Activated CD8-positive, alpha-beta memory T cell treated with anti-CD3 and anti-CD28 coated beads for 36 hours (primary cell): ENCODE results near the gene SIVA1. TPM values are rescaled to one million over a fixed set of nuclear protein-coding genes. Genes with fewer than 3 reads are reported as not detected.

Experiments used
- CTCF ChIA-PET: fragments of 350-600 bp; sonication (Branson Sonifier 250); formaldehyde crosslinking; loops from one replicate; lab custom pipeline; 2021; ENCODE audit warnings: antibody characterized with exemption; lab: Charles Lee
- POLR2A ChIA-PET: fragments of 350-600 bp; sonication (Branson Sonifier 250); formaldehyde crosslinking; loops from one replicate; lab custom pipeline; 2021; ENCODE audit warnings: antibody characterized with exemption; lab: Charles Lee
- total RNA-seq, 2 experiments: library from RNA; stranded (reverse); gene quantifications; one replicate each; pipeline ENCODE4 v1.2.3, GENCODE V29; 2021

The SIVA1 gene, protein sequence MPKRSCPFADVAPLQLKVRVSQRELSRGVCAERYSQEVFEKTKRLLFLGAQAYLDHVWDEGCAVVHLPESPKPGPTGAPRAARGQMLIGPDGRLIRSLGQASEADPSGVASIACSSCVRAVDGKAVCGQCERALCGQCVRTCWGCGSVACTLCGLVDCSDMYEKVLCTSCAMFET
- 100 to 1,000 TPM; 167 TPM for total RNA-seq

DNA sequence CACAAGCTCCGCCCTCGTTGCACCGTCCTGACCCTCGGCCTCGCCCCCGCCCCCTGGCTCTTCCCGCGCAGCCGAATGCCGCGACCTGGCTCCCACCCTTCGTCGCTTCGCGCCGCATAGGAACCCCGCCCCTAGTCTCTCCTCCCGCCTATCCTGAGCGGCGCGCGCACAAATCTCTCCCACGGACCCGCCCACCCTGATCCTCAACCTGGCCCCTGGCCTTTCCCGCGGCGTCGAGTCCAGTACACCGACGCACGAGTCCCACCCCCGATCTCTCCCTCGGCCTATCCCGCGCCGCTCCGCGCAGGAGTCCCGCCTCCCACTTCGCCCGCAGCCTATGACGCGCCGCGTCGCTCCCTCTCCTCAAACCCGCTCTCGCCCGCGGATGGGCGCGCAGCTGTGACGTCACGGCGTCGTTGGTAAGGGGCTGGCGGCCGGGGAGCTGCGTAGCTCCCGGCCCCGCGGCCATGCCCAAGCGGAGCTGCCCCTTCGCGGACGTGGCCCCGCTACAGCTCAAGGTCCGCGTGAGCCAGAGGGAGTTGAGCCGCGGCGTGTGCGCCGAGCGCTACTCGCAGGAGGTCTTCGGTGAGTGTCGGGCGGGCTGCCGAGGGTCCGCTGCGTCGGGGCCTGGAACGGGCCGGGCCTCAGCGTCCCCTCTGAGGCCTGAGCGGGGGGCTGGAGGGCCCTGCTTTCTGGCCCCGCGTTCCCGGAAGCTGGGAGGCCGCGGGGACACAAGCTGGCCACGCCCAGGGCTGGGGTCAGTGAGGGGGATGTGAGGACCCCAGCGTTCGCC is at the start of gene SIVA1:
Gene SIVA1, plus strand, starts transcription at position 413 of the 793 bp plus-strand sequence. Its CDS starts 55 bp downstream, at position 468.
- ChIA-PET POLR2A (interaction anchor here (0.6 to 1.5 kb wide), 7 partner anchors 16 to 294 kb away, joined by 3 to 6 read pairs (median 4); partner anchors contain the start of genes ADSS1, AKT1 and ZBTB42), CTCF (interaction anchor here (0.5 to 3.6 kb wide), 18 partner anchors 10 to 728 kb away, joined by 3 to 13 read pairs (median 3); partner anchors contain the start of genes ADSS1, AKT1 and ZBTB42)

DNA sequence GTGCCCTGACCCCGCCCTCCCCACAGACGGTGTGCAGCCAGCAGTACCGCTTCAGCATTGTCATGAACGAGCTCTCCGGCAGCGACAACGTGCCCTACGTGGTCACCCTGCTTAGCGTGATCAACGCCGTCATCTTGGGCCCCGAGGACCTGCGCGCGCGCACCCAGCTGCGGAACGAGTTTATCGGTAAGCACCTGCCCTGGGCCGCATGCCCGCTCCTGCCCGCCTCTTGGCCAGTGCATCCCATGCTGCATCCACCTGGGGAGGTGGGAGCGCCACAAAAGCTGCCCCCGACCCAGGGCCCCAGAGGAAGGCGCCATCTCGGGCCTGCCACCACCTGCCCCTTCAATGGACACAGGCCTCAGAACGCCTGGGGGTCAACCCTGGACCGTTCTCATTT is 49.7 kb upstream of the SIVA1 start:
- CTCF ChIA-PET, result interaction anchor here (1.0 kb wide), 1 partner anchor 37 kb away, joined by 3 read pairs; no protein-coding TSS in a partner anchor
- POLR2A ChIA-PET, result no interaction called here

DNA sequence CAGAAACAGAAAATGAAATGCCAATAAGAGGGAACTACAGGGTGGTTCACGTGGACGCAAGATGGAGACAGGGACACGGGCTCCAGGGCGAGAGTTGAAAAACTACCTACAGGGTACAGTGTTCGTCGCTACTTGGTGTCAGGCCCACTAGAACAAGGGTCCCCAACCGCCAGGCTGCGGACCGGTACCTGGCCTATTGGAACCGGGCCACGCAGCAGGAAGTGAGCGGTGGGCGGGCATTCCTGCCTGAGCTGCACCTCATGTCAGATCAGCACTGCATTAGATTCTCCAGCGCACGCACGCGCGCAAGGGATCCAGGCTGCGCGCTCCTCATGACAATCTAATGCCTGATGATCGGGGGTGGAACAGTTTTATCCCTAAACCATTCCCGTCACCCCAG is 48.7 kb upstream of the SIVA1 start:
- CTCF ChIA-PET, result interaction anchor here (1.6 kb wide), 1 partner anchor 53 kb away, joined by 3 read pairs; no protein-coding TSS in a partner anchor
- POLR2A ChIA-PET, result no interaction called here

DNA sequence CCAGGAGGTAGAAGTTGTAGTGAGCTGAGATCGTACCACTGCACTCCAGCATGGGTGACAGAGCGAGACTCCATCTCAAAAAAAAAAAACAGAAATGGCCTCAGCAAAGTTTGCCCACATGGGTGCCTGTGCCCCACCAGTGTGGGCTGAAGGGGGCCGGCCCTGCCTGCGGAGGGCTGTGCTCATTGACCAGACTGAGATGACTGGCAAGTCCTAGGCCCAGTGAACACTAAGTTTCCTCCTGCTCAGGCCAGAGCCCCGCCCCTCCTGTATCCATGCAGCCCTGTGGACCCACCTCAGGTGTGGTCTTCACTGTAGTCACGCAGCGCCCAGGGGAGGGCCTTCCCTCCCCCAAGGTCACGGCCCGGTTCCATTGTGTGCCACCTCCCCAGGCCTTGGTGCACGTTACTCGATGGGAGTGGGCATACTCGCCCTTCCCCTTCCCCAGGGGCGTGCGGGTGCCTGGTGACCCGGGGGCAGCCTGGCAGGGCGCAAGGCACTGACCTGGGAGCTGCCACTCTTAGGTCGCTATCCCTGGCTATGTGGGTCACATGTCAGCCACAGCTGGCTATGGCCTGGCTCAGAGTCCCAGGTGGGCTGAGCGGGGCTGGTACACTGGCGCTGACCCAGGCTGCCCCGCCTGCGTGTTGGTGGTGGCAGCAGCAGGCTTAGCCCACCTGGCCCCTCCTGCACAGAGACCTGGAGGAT is 47.5 kb upstream of the SIVA1 start:
- POLR2A ChIA-PET, result interaction anchor here (0.7 kb wide), 1 partner anchor 826 kb away, joined by 4 read pairs; no protein-coding TSS in a partner anchor
- CTCF ChIA-PET, result interaction anchor here (0.7 to 1.5 kb wide), 3 partner anchors 11 to 489 kb away, joined by 3 read pairs; partner anchors contain the start of gene ADSS1

DNA sequence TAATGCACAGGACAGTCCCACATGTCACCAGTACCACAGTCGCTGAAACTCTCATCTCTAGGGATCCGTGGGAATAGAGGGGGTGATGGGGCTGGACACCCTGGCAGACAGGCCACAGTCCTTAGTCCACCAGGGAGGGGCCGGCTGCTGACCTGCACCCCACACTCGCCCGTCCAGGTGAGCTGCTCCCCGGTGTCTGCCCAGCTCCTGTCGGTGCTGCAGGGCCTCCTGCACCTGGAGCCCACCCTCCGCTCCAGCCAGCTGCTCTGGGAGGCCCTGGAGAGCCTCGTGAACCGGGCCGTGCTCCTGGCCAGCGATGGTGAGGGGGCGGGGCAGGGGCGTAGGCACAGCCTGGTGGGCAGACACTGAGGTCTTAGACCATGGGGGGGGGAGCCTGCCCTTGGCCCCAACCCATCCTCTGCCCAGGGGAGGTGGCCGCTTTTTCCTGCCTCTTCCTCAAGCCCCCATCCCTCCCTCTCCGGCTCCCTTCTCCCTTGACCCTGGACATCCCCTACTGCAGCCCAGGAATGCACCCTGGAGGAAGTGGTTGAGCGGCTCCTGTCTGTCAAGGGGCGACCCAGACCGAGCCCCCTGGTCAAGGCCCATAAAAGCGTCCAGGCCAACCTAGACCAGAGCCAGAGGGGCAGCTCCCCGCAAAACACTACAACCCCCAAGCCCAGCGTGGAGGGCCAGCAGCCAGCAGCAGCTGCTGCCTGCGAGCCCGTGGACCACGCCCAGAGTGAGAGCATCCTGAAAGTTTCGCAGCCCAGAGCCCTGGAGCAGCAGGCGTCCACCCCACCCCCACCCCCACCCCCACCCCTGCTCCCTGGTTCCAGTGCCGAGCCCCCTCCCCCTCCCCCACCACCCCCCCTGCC is 46.0 kb upstream of the SIVA1 start:
- POLR2A ChIA-PET, result no interaction called here

DNA sequence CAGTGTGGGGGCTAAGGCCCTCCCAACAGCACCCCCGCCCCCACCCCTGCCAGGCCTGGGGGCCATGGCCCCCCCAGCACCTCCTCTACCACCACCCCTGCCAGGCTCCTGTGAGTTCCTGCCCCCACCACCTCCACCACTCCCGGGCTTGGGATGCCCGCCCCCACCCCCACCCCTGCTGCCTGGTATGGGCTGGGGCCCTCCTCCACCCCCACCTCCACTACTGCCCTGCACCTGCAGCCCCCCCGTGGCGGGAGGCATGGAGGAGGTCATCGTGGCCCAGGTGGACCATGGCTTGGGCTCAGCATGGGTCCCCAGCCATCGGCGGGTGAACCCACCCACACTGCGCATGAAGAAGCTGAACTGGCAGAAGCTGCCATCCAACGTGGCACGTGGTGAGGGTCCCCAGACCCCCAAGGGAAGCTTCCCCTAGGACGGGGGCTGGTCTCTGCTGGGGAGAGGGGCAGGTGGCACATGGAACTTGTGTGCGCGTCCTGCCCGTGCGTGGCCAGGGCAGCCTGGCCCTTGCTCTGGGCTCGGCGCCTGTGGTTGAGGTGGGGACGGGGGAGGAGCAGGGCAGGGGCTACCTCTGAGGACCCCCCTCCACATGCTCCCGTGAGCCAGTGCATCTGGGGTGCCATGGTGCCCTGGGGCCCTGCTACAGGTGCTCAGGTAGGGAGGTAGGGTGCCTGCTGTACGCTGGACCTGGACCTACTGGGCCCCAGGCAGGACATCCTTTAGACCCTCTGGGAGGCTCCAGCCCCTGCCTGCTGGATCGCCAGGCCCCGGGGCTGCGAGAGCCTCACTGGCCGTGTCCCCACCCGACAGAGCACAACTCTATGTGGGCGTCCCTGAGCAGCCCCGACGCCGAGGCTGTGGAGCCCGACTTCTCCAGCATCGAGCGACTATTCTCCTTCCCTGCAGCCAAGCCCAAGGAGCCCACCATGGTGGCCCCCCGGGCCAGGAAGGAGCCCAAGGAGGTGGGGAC is 45.0 kb upstream of the SIVA1 start:
- ChIA-PET CTCF (interaction anchor here (1.0 to 1.6 kb wide), 5 partner anchors 15 to 57 kb away, joined by 3 to 6 read pairs (median 5); partner anchors contain the start of genes ADSS1 and SIVA1), POLR2A (no interaction called here)

More for the DNA sequence above, 46.0 kb upstream of the SIVA1 start:
- CTCF ChIA-PET, result interaction anchor here (0.7 to 1.5 kb wide), 3 partner anchors 9 to 59 kb away, joined by 3 read pairs; partner anchors contain the start of gene ADSS1

DNA sequence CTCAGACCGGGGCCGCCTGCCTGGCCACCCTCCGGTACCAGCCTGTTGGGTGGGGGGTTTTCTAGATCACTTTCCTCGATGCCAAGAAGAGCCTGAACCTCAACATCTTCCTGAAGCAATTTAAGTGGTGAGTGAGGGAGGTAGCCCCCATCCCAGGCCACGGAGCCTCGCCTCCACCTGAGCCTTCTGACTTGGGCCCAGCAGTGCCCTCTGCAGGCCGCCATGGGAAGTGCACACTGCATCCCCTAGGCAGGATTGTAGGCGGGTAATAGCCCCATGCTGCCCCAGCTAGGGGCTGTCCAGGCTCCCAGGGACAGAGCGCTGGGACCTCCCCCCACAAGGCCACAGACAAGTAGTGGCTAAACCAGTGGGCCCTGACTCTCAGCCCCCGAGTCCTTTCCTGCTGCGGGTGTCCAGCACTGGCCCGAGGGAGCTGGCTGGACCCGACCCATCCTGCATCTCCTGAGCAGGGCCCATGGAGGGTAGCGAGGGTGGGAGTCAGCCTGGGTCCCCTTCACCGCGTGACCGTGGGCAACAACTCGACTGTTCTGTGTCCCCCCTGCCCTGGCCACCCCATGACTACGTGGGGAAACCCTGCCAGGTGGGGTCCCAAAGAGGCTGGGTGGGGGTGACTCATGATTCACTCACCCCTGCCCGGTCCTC is 44.2 kb upstream of the SIVA1 start:
- POLR2A ChIA-PET, result no interaction called here

DNA sequence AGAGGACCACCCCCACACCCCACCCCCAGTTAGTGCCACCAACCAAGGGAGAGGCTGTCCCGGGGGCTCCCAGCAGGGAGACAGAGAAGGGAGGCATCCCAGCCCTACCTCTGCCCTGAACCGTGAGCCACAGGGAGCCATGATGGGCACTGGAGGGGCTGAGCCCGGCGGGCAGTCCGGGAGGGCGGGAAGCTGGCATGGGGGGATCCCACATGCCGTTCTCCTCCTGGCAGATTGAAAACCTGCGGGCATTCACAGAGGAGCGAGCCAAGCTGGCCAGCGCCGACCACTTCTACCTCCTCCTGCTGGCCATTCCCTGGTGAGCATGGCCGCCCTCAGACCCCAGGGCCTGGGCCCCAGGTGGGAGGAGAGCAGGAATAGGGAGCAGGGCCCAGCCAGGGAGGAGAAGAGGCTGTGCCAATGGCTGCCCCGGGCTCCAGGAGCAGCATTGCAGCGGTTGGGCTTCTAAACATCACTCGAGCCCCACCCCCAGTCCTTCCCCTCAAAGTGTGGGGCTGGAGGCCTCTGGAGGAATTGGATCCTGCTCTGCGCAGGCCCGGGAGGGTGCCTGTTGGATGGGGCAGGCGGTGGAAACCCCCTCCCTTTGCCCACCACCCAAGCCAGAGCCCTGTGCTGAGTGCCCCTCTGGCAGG is 43.4 kb upstream of the SIVA1 start:
- ChIA-PET POLR2A (no interaction called here), CTCF (interaction anchor here (0.6 to 1.6 kb wide), 11 partner anchors 14 to 69 kb away, joined by 3 to 7 read pairs (median 4); partner anchors contain the start of genes ADSS1 and SIVA1)

More for the DNA sequence above, 44.2 kb upstream of the SIVA1 start:
- CTCF ChIA-PET, result interaction anchor here (0.6 to 1.6 kb wide), 11 partner anchors 14 to 69 kb away, joined by 3 to 7 read pairs (median 4); partner anchors contain the start of genes ADSS1 and SIVA1

DNA sequence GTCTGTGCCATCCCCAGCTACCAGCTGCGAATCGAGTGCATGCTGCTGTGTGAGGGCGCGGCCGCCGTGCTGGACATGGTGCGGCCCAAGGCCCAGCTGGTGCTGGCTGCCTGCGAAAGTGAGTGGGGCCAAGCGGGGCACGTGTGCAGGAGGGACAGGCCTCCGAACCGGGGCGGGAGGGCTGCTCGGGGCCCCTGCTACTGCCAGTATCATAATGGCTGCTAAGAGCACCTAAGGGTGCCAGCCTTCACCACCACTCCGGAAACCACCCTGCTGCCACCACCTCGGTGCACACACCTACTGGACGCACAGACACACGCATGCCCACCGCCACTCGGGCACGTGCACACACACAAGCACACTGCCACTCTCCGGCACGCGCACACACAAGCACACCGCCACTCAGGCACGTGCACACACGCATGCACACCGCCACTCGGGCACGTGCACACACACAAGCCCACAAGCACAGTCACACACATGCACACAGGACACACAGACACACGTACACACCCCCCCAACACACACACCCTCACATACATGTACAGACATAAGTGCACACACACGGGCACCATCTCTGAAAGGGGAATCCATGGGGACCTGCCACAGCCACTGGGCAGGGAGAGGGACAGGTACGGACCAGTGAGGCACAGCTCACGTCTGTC is 42.7 kb upstream of the SIVA1 start:
- ChIA-PET POLR2A (no interaction called here), CTCF (interaction anchor here (1.3 to 1.4 kb wide), 2 partner anchors 47 to 53 kb away, joined by 3 to 4 read pairs; no protein-coding TSS in a partner anchor)

DNA sequence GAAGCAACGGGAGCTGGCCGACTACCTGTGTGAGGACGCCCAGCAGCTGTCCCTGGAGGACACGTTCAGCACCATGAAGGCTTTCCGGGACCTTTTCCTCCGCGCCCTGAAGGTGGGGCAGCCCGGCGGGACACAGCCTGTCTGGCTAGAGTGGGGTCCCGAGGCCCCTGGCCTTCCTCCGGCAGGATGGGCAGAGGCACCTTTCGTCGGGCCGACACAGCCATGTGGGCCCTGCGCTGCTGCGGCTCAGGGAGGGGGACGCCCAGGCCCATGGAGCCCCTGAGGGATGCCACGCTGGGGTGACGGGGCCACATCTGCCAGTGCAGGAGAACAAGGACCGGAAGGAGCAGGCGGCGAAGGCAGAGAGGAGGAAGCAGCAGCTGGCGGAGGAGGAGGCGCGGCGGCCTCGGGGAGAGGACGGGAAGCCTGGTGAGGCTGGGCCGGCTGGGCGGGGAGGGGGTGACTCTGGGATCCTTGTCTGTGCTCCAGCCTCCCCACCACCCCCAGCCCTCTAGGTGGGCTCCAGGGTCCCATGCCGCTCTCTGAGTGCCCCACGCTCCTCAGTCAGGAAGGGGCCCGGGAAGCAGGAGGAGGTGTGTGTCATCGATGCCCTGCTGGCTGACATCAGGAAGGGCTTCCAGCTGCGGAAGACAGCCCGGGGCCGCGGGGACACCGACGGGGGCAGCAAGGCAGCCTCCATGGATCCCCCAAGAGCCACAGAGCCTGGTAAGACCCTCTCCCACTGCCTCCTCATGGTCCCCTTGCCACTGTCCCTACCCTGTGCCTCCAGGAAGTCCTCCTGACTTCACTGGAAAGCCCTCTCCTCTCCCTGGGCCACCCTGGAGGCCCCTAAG is 39.8 kb upstream of the SIVA1 start:
- POLR2A ChIA-PET, result no interaction called here

DNA sequence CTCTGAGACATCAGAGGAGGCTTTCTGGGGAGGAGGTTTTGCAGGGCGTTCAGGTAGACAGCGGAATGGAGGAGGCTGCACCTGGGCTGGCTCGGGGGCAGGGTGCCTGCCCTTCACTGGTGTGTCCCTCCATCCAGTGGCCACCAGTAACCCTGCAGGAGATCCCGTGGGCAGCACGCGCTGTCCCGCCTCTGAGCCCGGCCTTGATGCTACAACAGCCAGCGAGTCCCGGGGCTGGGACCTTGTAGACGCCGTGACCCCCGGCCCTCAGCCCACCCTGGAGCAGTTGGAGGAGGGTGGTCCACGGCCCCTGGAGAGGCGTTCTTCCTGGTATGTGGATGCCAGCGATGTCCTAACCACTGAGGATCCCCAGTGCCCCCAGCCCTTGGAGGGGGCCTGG is 38.9 kb upstream of the SIVA1 start:
- ChIA-PET POLR2A (no interaction called here), CTCF (no interaction called here)

More for the DNA sequence above, 39.8 kb upstream of the SIVA1 start:
- CTCF ChIA-PET, result no interaction called here

DNA sequence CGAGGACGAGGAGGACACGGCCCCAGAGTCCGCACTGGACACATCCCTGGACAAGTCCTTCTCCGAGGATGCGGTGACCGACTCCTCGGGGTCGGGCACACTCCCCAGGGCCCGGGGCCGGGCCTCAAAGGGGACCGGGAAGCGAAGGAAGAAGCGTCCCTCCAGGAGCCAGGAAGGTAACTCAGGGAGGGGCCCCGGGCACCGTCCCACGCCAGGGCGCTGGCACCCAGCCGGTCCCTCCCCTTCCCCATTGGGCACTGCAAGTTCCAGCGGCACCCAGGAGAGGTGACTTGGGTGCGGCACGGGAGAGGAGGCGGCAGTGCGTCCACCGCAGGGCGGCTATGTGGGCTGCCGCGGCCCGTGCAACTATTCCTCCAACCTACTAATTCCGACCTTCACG is 38.3 kb upstream of the SIVA1 start:
- ChIA-PET POLR2A (no interaction called here), CTCF (no interaction called here)

DNA sequence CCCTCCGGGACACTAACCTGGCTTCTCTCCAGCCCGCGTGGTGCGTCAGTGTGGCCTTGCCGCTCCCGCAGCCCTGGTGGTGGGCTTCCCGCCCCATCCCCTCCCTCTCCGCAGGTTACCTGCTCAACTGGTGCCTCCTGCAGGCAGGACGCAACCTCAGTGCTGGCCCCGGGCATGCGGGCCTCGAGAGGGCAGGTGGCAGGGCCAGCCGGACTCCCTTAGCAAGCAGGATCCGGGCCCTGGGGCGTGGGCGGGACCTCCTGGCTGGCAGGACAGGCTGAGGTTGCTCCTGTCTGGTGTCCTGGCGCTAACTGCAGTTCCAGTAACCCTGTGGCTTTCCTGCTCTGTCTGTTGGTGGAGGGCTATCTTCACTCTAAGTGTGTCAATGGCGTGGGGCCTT is 37.5 kb upstream of the SIVA1 start:
- CTCF ChIA-PET, result no interaction called here
- POLR2A ChIA-PET, result no interaction called here

DNA sequence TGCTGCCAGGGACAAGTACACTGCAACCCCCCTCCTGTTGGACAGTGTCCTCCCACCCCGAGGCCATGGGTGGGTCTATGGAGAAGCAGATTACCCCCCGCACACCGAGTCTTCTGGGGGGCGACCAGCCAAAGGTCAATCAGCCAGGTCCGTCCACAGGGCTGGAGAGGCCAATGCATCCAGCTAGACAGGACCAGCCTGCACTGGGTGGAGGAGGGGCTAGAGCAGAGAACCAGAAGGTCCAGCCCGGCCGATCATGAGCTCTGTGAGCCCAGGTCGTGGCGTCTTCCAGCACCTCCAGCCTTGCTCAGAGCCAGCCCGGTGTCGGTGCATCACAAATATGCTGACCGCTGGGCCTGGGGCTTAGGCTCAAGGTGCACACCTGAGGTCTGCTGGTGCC is 37.1 kb upstream of the SIVA1 start:
- ChIA-PET POLR2A (no interaction called here), CTCF (interaction anchor here (1.2 kb wide), 1 partner anchor 10 kb away, joined by 3 read pairs; no protein-coding TSS in a partner anchor)
